GM21423 (cell line): ENCODE results near the gene KRTCAP2.

Experiments
- ATAC-seq: cut with Tn5 transposase; IDR thresholded peaks from one replicate; pipeline ENCODE4 v1.9.1; 2021; ENCODE audit warnings: mild to moderate bottlenecking, moderate library complexity; ENCODE audit not compliant: unreplicated experiment

KRTCAP2 gene

DNA sequence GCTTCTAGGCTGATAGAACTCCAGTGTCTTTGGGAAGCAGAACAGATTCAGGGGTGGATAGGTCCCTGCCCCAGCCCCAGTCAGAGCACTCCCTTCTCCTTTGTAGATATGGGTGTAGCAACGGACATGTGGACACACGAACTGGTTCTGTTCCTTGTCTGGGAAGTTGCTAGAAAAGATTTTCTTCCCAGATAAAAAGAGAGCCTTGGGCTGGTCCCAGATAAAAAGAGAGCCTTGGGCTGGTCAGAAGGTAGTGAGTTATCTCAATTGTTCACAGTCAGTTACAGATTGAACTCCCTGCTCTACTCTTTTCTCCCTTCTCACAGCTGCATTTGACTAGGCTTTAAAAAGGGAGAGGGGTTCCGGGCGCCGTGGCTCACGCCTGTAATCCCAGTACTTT is 52.9 kb downstream of the KRTCAP2 start:
- no peak for ATAC-seq
